ENCODE results near the gene DMTF1.
"Not testable (repeated sequence)": the region's sequence is repeated elsewhere in the genome, so short reads cannot be mapped to it uniquely, and the experiment has no call there.

GRCh38 chr7:87205701-87206100 is 53.4 kb downstream of the DMTF1 start:
- TF ChIP-seq, protein P1, sequence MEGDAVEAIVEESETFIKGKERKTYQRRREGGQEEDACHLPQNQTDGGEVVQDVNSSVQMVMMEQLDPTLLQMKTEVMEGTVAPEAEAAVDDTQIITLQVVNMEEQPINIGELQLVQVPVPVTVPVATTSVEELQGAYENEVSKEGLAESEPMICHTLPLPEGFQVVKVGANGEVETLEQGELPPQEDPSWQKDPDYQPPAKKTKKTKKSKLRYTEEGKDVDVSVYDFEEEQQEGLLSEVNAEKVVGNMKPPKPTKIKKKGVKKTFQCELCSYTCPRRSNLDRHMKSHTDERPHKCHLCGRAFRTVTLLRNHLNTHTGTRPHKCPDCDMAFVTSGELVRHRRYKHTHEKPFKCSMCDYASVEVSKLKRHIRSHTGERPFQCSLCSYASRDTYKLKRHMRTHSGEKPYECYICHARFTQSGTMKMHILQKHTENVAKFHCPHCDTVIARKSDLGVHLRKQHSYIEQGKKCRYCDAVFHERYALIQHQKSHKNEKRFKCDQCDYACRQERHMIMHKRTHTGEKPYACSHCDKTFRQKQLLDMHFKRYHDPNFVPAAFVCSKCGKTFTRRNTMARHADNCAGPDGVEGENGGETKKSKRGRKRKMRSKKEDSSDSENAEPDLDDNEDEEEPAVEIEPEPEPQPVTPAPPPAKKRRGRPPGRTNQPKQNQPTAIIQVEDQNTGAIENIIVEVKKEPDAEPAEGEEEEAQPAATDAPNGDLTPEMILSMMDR (conservative IDR thresholded peaks at IDR 0.05; ENCODE audit: low read length): not testable (repeated sequence)
- not testable (repeated sequence) for TF ChIP-seq EZH2phosphoT487 (IDR thresholded peaks at IDR 0.05; ENCODE audit: borderline replicate concordance)

All from Loucy (cell line).